Glutamatergic neuron (in vitro differentiated cells): Measurements from ENCODE around the gene HTR3C. TPM values are rescaled to one million over a fixed set of nuclear protein-coding genes. Genes with fewer than 3 reads are reported as not detected.
"Not testable (repeated sequence)": the region's sequence is repeated elsewhere in the genome, so short reads cannot be mapped to it uniquely, and the experiment has no call there.

ENCODE experiments used
- DNase-seq: peaks from one replicate; pipeline ENCODE4 v3.0.0; 2022
- H3K27ac Mint-ChIP-seq: one replicate; pipeline ENCODE4 v1.8.0; 2020; ENCODE audit warnings: mild to moderate bottlenecking, mixed read lengths, inconsistent platforms; ENCODE audit not compliant: unreplicated experiment
- H3K27me3 Mint-ChIP-seq: one replicate; pipeline ENCODE4 v1.8.0; 2020; ENCODE audit warnings: mild to moderate bottlenecking, moderate library complexity, mixed read lengths, inconsistent platforms; ENCODE audit not compliant: unreplicated experiment
- H3K36me3 Mint-ChIP-seq: one replicate; pipeline ENCODE4 v1.8.0; 2020; ENCODE audit warnings: mild to moderate bottlenecking, mixed read lengths, inconsistent platforms; ENCODE audit not compliant: unreplicated experiment
- H3K4me1 Mint-ChIP-seq: one replicate; pipeline ENCODE4 v1.8.0; 2020; ENCODE audit warnings: mild to moderate bottlenecking, low read depth, mixed read lengths, inconsistent platforms; ENCODE audit not compliant: unreplicated experiment
- H3K4me3 Mint-ChIP-seq: one replicate; pipeline ENCODE4 v1.8.0; 2020; ENCODE audit warnings: mild to moderate bottlenecking, mixed read lengths, inconsistent platforms; ENCODE audit not compliant: unreplicated experiment
- H3K9me3 Mint-ChIP-seq: one replicate; pipeline ENCODE4 v1.8.0; 2020; ENCODE audit warnings: mild to moderate bottlenecking, moderate library complexity, mixed read lengths, inconsistent platforms; ENCODE audit not compliant: unreplicated experiment
- CTCF ChIP-seq: fragments of 200-600 bp; sonication (generic); IDR thresholded peaks from one replicate; pipeline ENCODE4 v1.5.0; 2021; ENCODE audit not compliant: partially characterized antibody, unreplicated experiment
- long read RNA-seq: library from polyadenylated mRNA; unstranded; transcript quantifications from one replicate; pipeline ENCODE4 v2.0.0, GENCODE V29; 2020; ENCODE audit not compliant: unreplicated experiment
- total RNA-seq: library from RNA; stranded (reverse); fragmentation: NEBNext Ultra II Directional; extraction: Animal tissue kit (Norgen Biotek cat#: 25700); gene quantifications from one replicate; pipeline ENCODE4 v1.2.1, GENCODE V29; 2021; ENCODE audit not compliant: unreplicated experiment

The HTR3C gene
- not detected for total RNA-seq
- long read RNA-seq = 0 reads

- TF ChIP-seq CTCF = no peak
- no peak within 1 kb of the TSS for H3K27ac Mint-ChIP-seq
These were observed at the start of gene HTR3C for GRCh38 chr3:184052767-184053166. TSS of gene HTR3C (plus strand) at chr3:184053047. CDS start at chr3:184053081, 34 bp downstream.

DNA sequence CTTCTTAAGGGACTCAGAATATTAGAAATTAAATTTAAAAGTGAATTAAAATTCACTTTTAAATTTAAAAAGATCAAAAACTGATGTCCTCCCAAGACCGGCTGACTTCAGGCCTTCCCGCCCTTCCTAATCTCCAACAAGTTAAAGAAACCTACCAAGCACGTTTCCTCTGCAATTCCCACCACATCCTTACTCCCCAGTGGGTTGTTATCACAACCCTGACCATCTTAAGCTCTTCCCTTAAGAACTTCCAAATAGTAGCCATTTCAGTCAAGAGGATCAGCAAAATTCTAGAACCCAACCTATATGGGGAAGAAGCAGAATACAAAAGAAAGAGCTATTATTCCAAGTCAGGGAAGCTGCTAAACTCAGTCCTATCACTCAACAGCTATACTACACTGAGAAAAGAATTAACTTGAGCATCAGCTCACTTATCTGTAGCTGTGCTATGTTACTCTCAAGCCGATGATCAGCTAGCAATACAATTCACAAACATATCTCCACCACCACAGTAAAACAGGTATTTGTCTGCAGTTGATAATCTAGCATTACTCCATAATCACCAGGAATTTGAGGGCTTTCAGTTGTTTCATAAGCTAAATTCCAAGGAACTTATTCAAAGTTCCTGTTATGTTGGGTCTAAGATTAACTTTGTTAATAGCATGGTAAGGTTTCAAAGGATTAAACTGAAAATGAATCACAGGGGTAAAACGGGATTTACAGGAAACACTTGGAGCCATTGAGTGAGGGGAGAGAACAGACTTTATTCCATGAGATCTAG, 49.5 kb upstream of the HTR3C start:
- Mint-ChIP-seq H3K4me3 (no peak overlapping the region), H3K27me3 (peaks cover 2% of the 10 kb centered on the region), H3K9me3 (no peaks in the 10 kb centered on the region), H3K4me1 (peaks cover 19% of the 10 kb centered on the region), H3K27ac (no peak overlapping the region), H3K36me3 (no peaks in the 10 kb centered on the region)
- DNase-seq = no peak
- no peak for TF ChIP-seq CTCF

More at GRCh38 chr3:184052767-184053166, at the start of gene HTR3C:
- Mint-ChIP-seq H3K27me3 (no peaks in the 10 kb centered on the region), H3K36me3 (no peaks in the 10 kb centered on the region), H3K9me3 (no peaks in the 10 kb centered on the region), H3K4me3 (no peak within 1 kb of the TSS), H3K4me1 (no peaks in the 10 kb centered on the region)
- no peak for DNase-seq

- H3K27me3 Mint-ChIP-seq = peaks cover 2% of the 10 kb centered on the region
- no peak overlapping the region for H3K27ac Mint-ChIP-seq
- DNase-seq = no peak
- H3K36me3 Mint-ChIP-seq = no peaks in the 10 kb centered on the region
- H3K4me1 Mint-ChIP-seq = peaks cover 19% of the 10 kb centered on the region
- H3K4me3 Mint-ChIP-seq = no peak overlapping the region
- TF ChIP-seq CTCF = no peak
- H3K9me3 Mint-ChIP-seq = no peaks in the 10 kb centered on the region
These were observed 48.4 kb upstream of the HTR3C start for GRCh38 chr3:184004476-184004875.

GRCh38 chr3:184005941-184006507, 46.8 kb upstream of the HTR3C start:
- no peaks in the 10 kb centered on the region for H3K27me3 Mint-ChIP-seq
- TF ChIP-seq CTCF = no peak
- DNase-seq = no peak
- no peak overlapping the region for H3K4me3 Mint-ChIP-seq
- H3K36me3 Mint-ChIP-seq = no peaks in the 10 kb centered on the region
- peaks cover 19% of the 10 kb centered on the region for H3K4me1 Mint-ChIP-seq
- peak overlapping the region; percentile 18 for H3K27ac Mint-ChIP-seq
- no peaks in the 10 kb centered on the region for H3K9me3 Mint-ChIP-seq

- H3K27ac Mint-ChIP-seq = not testable (repeated sequence)
These were observed 45.6 kb upstream of the HTR3C start for GRCh38 chr3:184007143-184007813.

More at GRCh38 chr3:184007143-184007813, 45.6 kb upstream of the HTR3C start:
- DNase-seq, H3K27me3 Mint-ChIP-seq, H3K36me3 Mint-ChIP-seq, H3K9me3 Mint-ChIP-seq, H3K4me3 Mint-ChIP-seq: not testable (repeated sequence)
- H3K4me1 Mint-ChIP-seq = peaks cover 18% of the 10 kb centered on the region
